ENCODE measurements around the gene THSD7B. TPM values are rescaled to one million over a fixed set of nuclear protein-coding genes. Genes with fewer than 3 reads are reported as not detected.

Gene THSD7B
- total and polyA plus RNA-seq, 2 of the 8 experiments (the other 6 are each of a cell fraction or from before 2014, with no cell fraction given) = 0.60 to 2.9 TPM

DNA sequence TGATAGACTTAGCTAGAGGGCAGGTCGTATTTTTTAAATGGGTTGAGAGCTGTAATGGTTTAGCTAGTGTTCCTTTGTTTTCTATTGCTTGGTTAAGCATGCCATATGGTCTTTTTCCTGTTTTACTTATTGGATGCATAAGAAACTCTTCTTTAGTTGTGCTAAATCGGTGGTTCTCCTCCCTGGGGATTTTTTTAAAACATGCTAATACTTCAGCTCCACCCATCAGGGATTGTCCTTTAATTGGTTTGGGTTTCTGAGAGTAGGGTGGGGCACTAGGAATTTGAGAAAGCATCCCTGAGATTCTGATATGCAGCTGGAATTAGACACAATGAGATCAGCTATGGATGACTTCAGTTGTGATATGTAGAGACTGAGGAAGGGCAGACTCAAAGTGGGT lies 497.2 kb downstream of the THSD7B start:
- no peak overlapping the region for H3K56ac ChIP-seq (replicated peaks; ENCODE audit: insufficient read length, low read depth, low read length)
- no peak overlapping the region for H4K91ac ChIP-seq (replicated peaks; ENCODE audit: insufficient read length, low read length)
- H2BK20ac ChIP-seq (ENCODE audit: low read length) = no peak overlapping the region
- peak in 1 of 2 experiments; percentile 31 for DNase-seq (ENCODE audit: low read depth in 1 of 2, low spot score in 2 of 2)
- H3K36me3 ChIP-seq (ENCODE audit: control insufficient read depth in 2 of 4, insufficient read depth in 4 of 4, low read length in 3 of 4) = no peaks in the 10 kb centered on the region
- peak overlapping the region; percentile 47 for H4K5ac ChIP-seq (ENCODE audit: insufficient read length, low read depth, low read length)
- H3K14ac ChIP-seq (ENCODE audit: insufficient read length) = no peak overlapping the region
- no peaks in the 10 kb centered on the region for H3K79me2 ChIP-seq (ENCODE audit: control insufficient read depth in 1 of 2, insufficient read depth in 2 of 2, low read length in 2 of 2)
- H3K4ac ChIP-seq (replicated peaks; ENCODE audit: insufficient read length, low read depth, low read length) = no peak overlapping the region
- peak overlapping the region in 1 of 4 experiments; percentile 44; a peak in 2 of 8 replicates for H3K4me3 ChIP-seq (ENCODE audit: extremely low read depth in 1 of 4, insufficient read depth in 2 of 4, low read depth in 3 of 4, low read length in 4 of 4)
- no peak overlapping the region for H2AFZ ChIP-seq (ENCODE audit: low read length)
- ChIA-PET CTCF (ENCODE audit: partially characterized antibody) (interaction anchor here (0.6 to 1.4 kb wide), 3 partner anchors 13 to 576 kb away, joined by 3 to 6 read pairs (median 3); no protein-coding TSS in a partner anchor), POLR2A (ENCODE audit: partially characterized antibody) (interaction anchor here (0.5 to 1.5 kb wide), 2 partner anchors 11 to 1258 kb away, joined by 3 read pairs; no protein-coding TSS in a partner anchor)
- 12% methylated on average over 2 of the region's 2 CpGs; no CpG with 5 or more reads in 1 of the 2 experiments for WGBS, 2 experiments (ENCODE audit: extremely low coverage in 1 of 2, insufficient coverage in 1 of 2, insufficient read length in 1 of 2, insufficient replicate concordance in 2 of 2, low coverage in 1 of 2, low lambda C conversion rate in 2 of 2, missing lambda C conversion rate in 1 of 2)
- H2BK15ac ChIP-seq (ENCODE audit: low read length) = no peak overlapping the region
- H4K20me1 ChIP-seq (replicated peaks in 1 of 2; ENCODE audit: control insufficient read depth in 1 of 2, insufficient read depth in 2 of 2, low read length in 2 of 2) = no peaks in the 10 kb centered on the region
- no peak overlapping the region for H3K18ac ChIP-seq (ENCODE audit: extremely low read depth, low read length)
- H3K27me3 ChIP-seq (replicated peaks in 1 of 4; ENCODE audit: control insufficient read depth in 3 of 4, extremely low read depth in 1 of 4, insufficient read depth in 3 of 4, low read length in 3 of 4) = no peaks in the 10 kb centered on the region
- no peak overlapping the region for H3K9ac ChIP-seq (replicated peaks in 1 of 4; ENCODE audit: extremely low read depth in 1 of 4, low read depth in 3 of 4, low read length in 3 of 4)
- H2AK5ac ChIP-seq (ENCODE audit: low read depth, low read length) = no peak overlapping the region
- no peak overlapping the region for H2BK120ac ChIP-seq (replicated peaks; ENCODE audit: low read depth, low read length)
- no peak overlapping the region for H4K8ac ChIP-seq (ENCODE audit: extremely low read depth, insufficient read depth, low read length)
- 0 out of 2 replicates have a peak overlapping the region, but pooled peaks have one; percentile 21 for H3K27ac ChIP-seq (ENCODE audit: low read depth, low read length)
- peak overlapping the region; percentile 50 to 59 for H3K4me2 ChIP-seq (ENCODE audit: insufficient read depth in 1 of 2, low read depth in 2 of 2, low read length in 2 of 2)
- H3K9me3 ChIP-seq (ENCODE audit: insufficient read depth in 2 of 2, low read depth in 1 of 2, low read length in 1 of 2) = no peaks in the 10 kb centered on the region
- FAIRE-seq = no peak
- no peak overlapping the region for H3K23ac ChIP-seq (ENCODE audit: insufficient read length)
- H3K4me1 ChIP-seq (replicated peaks in 1 of 4; ENCODE audit: control insufficient read depth in 3 of 4, insufficient read depth in 4 of 4, low read length in 3 of 4) = peaks cover 0 to 13% (median 3%) of the 10 kb centered on the region in 4 experiments; a peak in 3 of 7 replicates
- no peak overlapping the region for H2BK12ac ChIP-seq (ENCODE audit: low read depth, low read length)
- no peaks in the 10 kb centered on the region for H3K23me2 ChIP-seq (ENCODE audit: low read depth, low read length)
- no peak overlapping the region for H2BK5ac ChIP-seq (ENCODE audit: low read depth, low read length)
- H3K79me1 ChIP-seq (ENCODE audit: low read depth, low read length) = no peaks in the 10 kb centered on the region
- TF ChIP-seq KDM4A (IDR thresholded peaks at IDR 0.05; ENCODE audit: low read depth, low read length, severe bottlenecking) = no peak
